Fibroblast of skin of scalp (primary cell): Measurements from ENCODE around the gene PHKB.

Experiments
- DNase-seq: peaks from one replicate; pipeline ENCODE4 v3.0.0-alpha.2; 2013

PHKB gene

GRCh38 chr16:47732523-47733111 lies 271.5 kb downstream of the PHKB start:
- peak; percentile 89 for DNase-seq

GRCh38 chr16:47734081-47734857 lies 273.1 kb downstream of the PHKB start:
- DNase-seq, result no peak

- no peak for DNase-seq
Observed at GRCh38 chr16:47734987-47735594, 274.0 kb downstream of the PHKB start.

GRCh38 chr16:47750371-47750770 lies 289.2 kb downstream of the PHKB start:
- DNase-seq, result no peak
